Neuronal stem cell (in vitro differentiated cells): ENCODE results near the gene CD300LB.

ENCODE experiments used
- DNase-seq: peaks from one replicate; pipeline ENCODE4 v3.0.0-alpha.2; 2013; ENCODE audit warnings: low spot score
- H2AFZ ChIP-seq: one replicate; pipeline ENCODE4 v1.6.1; 2013; ENCODE audit warnings: mild to moderate bottlenecking, low read length, inconsistent platforms
- H2AK5ac ChIP-seq: 2 replicates; pipeline ENCODE4 v1.6.1; 2013; ENCODE audit warnings: low read depth, mild to moderate bottlenecking, inconsistent platforms, low read length, moderate library complexity, mixed read lengths
- H2BK120ac ChIP-seq: 2 replicates; pipeline ENCODE4 v1.6.1; 2013; ENCODE audit warnings: low read depth, mild to moderate bottlenecking, inconsistent platforms, low read length, moderate library complexity, mixed read lengths
- H2BK12ac ChIP-seq: one replicate; pipeline ENCODE4 v1.6.1; 2013; ENCODE audit warnings: low read length, inconsistent platforms
- H2BK15ac ChIP-seq: 2 replicates; pipeline ENCODE4 v1.6.1; 2013; ENCODE audit warnings: mild to moderate bottlenecking, low read length, inconsistent platforms, mixed read lengths
- H2BK5ac ChIP-seq: one replicate; pipeline ENCODE4 v1.6.1; 2013; ENCODE audit warnings: inconsistent platforms, mild to moderate bottlenecking, low read length, moderate library complexity
- H3K14ac ChIP-seq: one replicate; pipeline ENCODE4 v1.6.1; 2013; ENCODE audit warnings: low read length, inconsistent platforms
- H3K18ac ChIP-seq: 2 replicates; pipeline ENCODE4 v1.6.1; 2013; ENCODE audit warnings: low read length, inconsistent platforms
- H3K23ac ChIP-seq: 2 replicates; pipeline ENCODE4 v1.6.1; 2013; ENCODE audit warnings: low read depth, mild to moderate bottlenecking, mixed read lengths, low read length, inconsistent platforms; ENCODE audit not compliant: poor library complexity
- H3K27ac ChIP-seq: replicated peaks from 3 replicates; pipeline ENCODE4 v1.5.1; 2013; ENCODE audit warnings: low read length, inconsistent platforms
- H3K27me3 ChIP-seq, 3 experiments: 2 replicates each; pipeline ENCODE4 v1.6.1; 2013; ENCODE audit warnings: low read length in 3 of 3, mild to moderate bottlenecking in 2 of 3, inconsistent platforms in 1 of 3, low read depth in 1 of 3, mixed read lengths in 1 of 3, moderate library complexity in 1 of 3; ENCODE audit not compliant: control insufficient read depth in 3 of 3, insufficient read depth in 3 of 3
- H3K36me3 ChIP-seq, 2 donors: replicated peaks in 1 of 2; 2 replicates each; pipeline ENCODE4 v1.6.1; 2013; ENCODE audit warnings: low read length in 2 of 2; ENCODE audit not compliant: control insufficient read depth in 2 of 2, insufficient read depth in 2 of 2
- H3K4ac ChIP-seq: 2 replicates; pipeline ENCODE4 v1.6.1; 2013; ENCODE audit warnings: inconsistent platforms, mild to moderate bottlenecking, low read length, moderate library complexity
- H3K4me1 ChIP-seq, 2 donors: 1 replicate in 1 of 2; 2 replicates in 1 of 2; pipeline ENCODE4 v1.6.1; 2013; ENCODE audit warnings: low read length in 2 of 2, low read depth in 1 of 2; ENCODE audit not compliant: control insufficient read depth in 2 of 2, insufficient read depth in 1 of 2
- H3K4me2 ChIP-seq: one replicate; pipeline ENCODE4 v1.6.1; 2013; ENCODE audit warnings: mild to moderate bottlenecking, low read length, inconsistent platforms; ENCODE audit not compliant: insufficient read depth, poor library complexity, severe bottlenecking
- H3K4me3 ChIP-seq, 2 donors: 2 replicates each; pipeline ENCODE4 v1.5.1; 2013; ENCODE audit warnings: low read length in 2 of 2, mild to moderate bottlenecking in 2 of 2, inconsistent platforms in 1 of 2, moderate library complexity in 1 of 2
- H3K79me1 ChIP-seq: one replicate; pipeline ENCODE4 v1.6.1; 2013; ENCODE audit warnings: low read depth, mild to moderate bottlenecking, inconsistent platforms, low read length, moderate library complexity
- H3K9ac ChIP-seq: one replicate; pipeline ENCODE4 v1.6.1; 2013; ENCODE audit warnings: mild to moderate bottlenecking, low read depth, low read length, inconsistent platforms; ENCODE audit not compliant: poor library complexity
- H3K9me3 ChIP-seq, 2 donors: replicated peaks in 1 of 2; 2 replicates each; pipeline versions ENCODE3 to v1.6.1; 2013; ENCODE audit warnings: low read length in 2 of 2, mild to moderate bottlenecking in 2 of 2, inconsistent platforms in 1 of 2, low read depth in 1 of 2, mixed read lengths in 1 of 2, moderate library complexity in 1 of 2; ENCODE audit not compliant: control insufficient read depth in 2 of 2, insufficient read depth in 1 of 2
- H4K8ac ChIP-seq: one replicate; pipeline ENCODE4 v1.6.1; 2013; ENCODE audit warnings: low read depth, mild to moderate bottlenecking, inconsistent platforms, low read length, moderate library complexity
- H4K91ac ChIP-seq: one replicate; pipeline ENCODE4 v1.6.1; 2013; ENCODE audit warnings: low read length, low read depth, mild to moderate bottlenecking, inconsistent platforms; ENCODE audit not compliant: poor library complexity
- WGBS, 2 donors: extraction: QIAGEN DNeasy Blood & Tissue Kit; methylation state at CpG; one replicate each; pipeline ENCODE4 v1.1.7; 2013; ENCODE audit warnings: missing lambda C conversion rate in 2 of 2, mixed read lengths in 1 of 2; ENCODE audit not compliant: insufficient read length in 2 of 2, insufficient replicate concordance in 1 of 2; ENCODE audit errors: extremely low coverage in 2 of 2; 5-methylcytosine and 5-hydroxymethylcytosine counted together

The CD300LB gene

DNA sequence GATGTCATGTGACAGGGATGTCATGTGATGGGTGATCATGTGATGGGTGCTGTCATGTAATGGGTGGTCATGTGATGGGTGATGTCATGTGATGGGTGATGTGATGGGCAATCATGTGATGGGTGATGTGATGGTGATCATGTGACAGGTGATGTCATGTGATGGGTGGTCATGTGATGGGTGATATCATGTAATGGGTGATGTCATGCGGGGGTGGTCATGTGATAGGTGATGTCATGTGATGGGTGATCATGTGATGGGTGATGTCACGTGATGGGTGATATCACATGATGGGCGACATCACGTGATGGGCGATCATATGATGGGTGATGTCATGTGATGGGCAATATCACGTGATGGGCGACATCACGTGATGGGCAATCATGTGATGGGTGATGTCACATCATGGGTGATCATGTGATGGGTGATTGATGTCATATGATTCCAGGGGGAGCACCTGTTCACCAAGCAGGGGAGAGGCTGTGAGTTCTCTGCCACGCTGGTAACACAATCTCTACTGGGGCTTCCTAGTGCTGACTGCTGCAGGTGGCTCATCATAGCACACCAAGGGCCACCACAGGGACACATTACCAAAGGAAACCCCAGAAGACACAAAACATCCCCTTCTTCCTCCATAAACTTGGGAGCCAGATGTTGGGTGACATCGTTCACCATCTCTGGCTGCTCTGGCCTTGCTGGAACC lies 16.5 kb downstream of the CD300LB start:
- Histone ChIP-seq H2BK5ac (no peak overlapping the region), H3K27me3 (peaks cover 0 to 7% (median 0%) of the 10 kb centered on the region in 3 experiments), H3K27ac (no peak overlapping the region), H3K36me3 (no peaks in the 10 kb centered on the region), H3K14ac (peak overlapping the region; percentile 12), H3K4me2 (no peak overlapping the region), H3K23ac (no peak overlapping the region), H3K4me1 (no peaks in the 10 kb centered on the region), H4K91ac (no peak overlapping the region), H3K9me3 (peaks cover 0 to 13% of the 10 kb centered on the region in 2 donors), H3K9ac (no peak overlapping the region), H2BK120ac (no peak overlapping the region), H3K79me1 (no peaks in the 10 kb centered on the region), H2AK5ac (no peak overlapping the region), H3K18ac (no peak overlapping the region), H2BK12ac (no peak overlapping the region), H3K4me3 (peak overlapping the region in 1 of 2 donors; percentile 65), H2AFZ (no peak overlapping the region), H4K8ac (no peak overlapping the region), H2BK15ac (no peak overlapping the region), H3K4ac (no peak overlapping the region)
- no peak for DNase-seq
- no CpG with 5 or more reads among the region's 10 CpGs for WGBS, 2 donors

DNA sequence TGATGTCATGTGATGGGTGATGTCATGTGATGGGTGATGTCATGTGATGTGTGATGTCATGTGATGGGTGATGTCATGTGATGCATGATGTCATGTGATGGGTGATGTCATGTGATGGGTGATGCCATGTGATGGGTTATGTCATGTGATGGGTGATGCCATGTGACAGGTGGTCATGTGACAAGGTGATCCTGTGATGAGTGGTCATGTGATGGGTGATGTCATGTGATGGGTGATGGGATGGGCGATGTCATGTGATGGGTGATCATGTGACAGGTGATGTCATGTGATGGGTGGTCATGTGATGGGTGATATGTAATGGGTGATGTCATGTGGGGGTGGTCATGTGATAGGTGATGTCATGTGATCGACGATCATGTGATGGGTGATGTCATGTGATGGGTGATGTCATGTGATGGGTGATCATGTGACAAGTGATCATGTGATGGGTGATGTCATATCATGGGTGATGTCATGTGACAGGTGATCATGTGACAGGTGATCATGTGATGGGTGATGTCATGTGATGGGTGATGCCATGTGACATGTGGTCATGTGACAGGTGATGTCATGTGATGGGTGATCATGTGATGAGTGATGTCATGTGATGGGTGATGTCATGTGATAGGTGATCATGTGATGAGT lies 17.2 kb downstream of the CD300LB start:
- DNase-seq, result peak; percentile 36
- no peak overlapping the region for H4K91ac ChIP-seq
- H3K9ac ChIP-seq, result peak overlapping the region; percentile 54
- H2AFZ ChIP-seq, result no peak overlapping the region
- no peaks in the 10 kb centered on the region for H3K4me1 ChIP-seq
- H2BK12ac ChIP-seq, result no peak overlapping the region
- no peak overlapping the region for H2AK5ac ChIP-seq
- no peaks in the 10 kb centered on the region for H3K36me3 ChIP-seq
- H2BK5ac ChIP-seq, result no peak overlapping the region
- no peak overlapping the region for H2BK120ac ChIP-seq
- H3K18ac ChIP-seq, result no peak overlapping the region
- H3K79me1 ChIP-seq, result no peaks in the 10 kb centered on the region
- H3K27ac ChIP-seq, result no peak overlapping the region
- H3K27me3 ChIP-seq, result peaks cover 0 to 7% (median 0%) of the 10 kb centered on the region in 3 experiments
- H3K9me3 ChIP-seq, result peaks cover 0 to 13% of the 10 kb centered on the region in 2 donors
- WGBS, 2 donors, result no CpG with 5 or more reads among the region's 3 CpGs
- H3K4me3 ChIP-seq, result peak overlapping the region in 1 of 2 donors; percentile 65
- H4K8ac ChIP-seq, result no peak overlapping the region
- no peak overlapping the region for H3K4me2 ChIP-seq
- H3K23ac ChIP-seq, result peak overlapping the region; percentile 66
- H3K4ac ChIP-seq, result no peak overlapping the region
- no peak overlapping the region for H3K14ac ChIP-seq
- H2BK15ac ChIP-seq, result no peak overlapping the region

GRCh38 chr17:74512624-74513091 lies 18.6 kb downstream of the CD300LB start:
- H3K4ac ChIP-seq, result no peak overlapping the region
- H3K14ac ChIP-seq, result no peak overlapping the region
- H2BK5ac ChIP-seq, result no peak overlapping the region
- H3K9me3 ChIP-seq, result peaks cover 0 to 13% of the 10 kb centered on the region in 2 donors
- peaks cover 0 to 7% (median 0%) of the 10 kb centered on the region in 3 experiments for H3K27me3 ChIP-seq
- H3K27ac ChIP-seq, result no peak overlapping the region
- H4K91ac ChIP-seq, result no peak overlapping the region
- no peaks in the 10 kb centered on the region for H3K36me3 ChIP-seq
- H2BK15ac ChIP-seq, result no peak overlapping the region
- no peak for DNase-seq
- no peak overlapping the region for H3K4me3 ChIP-seq
- no peak overlapping the region for H2AFZ ChIP-seq
- H2BK12ac ChIP-seq, result no peak overlapping the region
- no CpG with 5 or more reads among the region's 7 CpGs for WGBS, 2 donors
- no peak overlapping the region for H4K8ac ChIP-seq
- no peak overlapping the region for H3K23ac ChIP-seq
- no peak overlapping the region for H3K18ac ChIP-seq
- no peaks in the 10 kb centered on the region for H3K79me1 ChIP-seq
- no peak overlapping the region for H2BK120ac ChIP-seq
- H3K4me1 ChIP-seq, result no peaks in the 10 kb centered on the region
- no peak overlapping the region for H3K4me2 ChIP-seq
- no peak overlapping the region for H3K9ac ChIP-seq
- H2AK5ac ChIP-seq, result no peak overlapping the region

DNA sequence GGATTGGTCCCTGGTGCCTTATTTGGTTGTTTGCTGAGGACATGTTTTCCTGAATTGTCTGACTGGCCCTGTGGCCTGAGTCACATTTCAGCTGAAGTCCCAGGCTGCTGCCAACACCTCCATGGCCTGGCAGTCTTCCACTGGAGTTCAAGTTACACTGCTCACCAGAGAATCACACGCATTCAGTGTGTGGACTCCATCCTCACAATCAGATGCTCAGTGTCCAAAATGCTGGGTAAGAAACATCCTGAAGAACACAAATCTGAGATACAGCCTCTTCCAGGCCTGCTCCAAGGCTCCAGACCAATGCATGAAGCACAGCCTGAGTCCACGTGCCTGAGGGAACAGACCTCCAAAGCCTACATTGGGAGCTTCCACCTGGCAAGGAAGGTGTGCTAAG lies 19.2 kb downstream of the CD300LB start:
- no peak overlapping the region for H3K14ac ChIP-seq
- H2BK5ac ChIP-seq, result no peak overlapping the region
- no peak overlapping the region for H2BK12ac ChIP-seq
- no peak overlapping the region for H3K9ac ChIP-seq
- H2AFZ ChIP-seq, result no peak overlapping the region
- H2BK120ac ChIP-seq, result no peak overlapping the region
- no peak overlapping the region for H3K27ac ChIP-seq
- no peak overlapping the region for H2AK5ac ChIP-seq
- WGBS, 2 donors, result no CpG with 5 or more reads among the region's 2 CpGs
- no peak overlapping the region for H3K4ac ChIP-seq
- no peak overlapping the region for H3K18ac ChIP-seq
- H4K8ac ChIP-seq, result no peak overlapping the region
- no peaks in the 10 kb centered on the region for H3K36me3 ChIP-seq
- H3K4me3 ChIP-seq, result no peak overlapping the region
- no peak overlapping the region for H3K4me2 ChIP-seq
- H3K23ac ChIP-seq, result no peak overlapping the region
- no peak overlapping the region for H4K91ac ChIP-seq
- DNase-seq, result no peak
- no peaks in the 10 kb centered on the region for H3K4me1 ChIP-seq
- peaks cover 0 to 7% (median 0%) of the 10 kb centered on the region in 3 experiments for H3K27me3 ChIP-seq
- H3K79me1 ChIP-seq, result no peaks in the 10 kb centered on the region
- peaks cover 0 to 13% of the 10 kb centered on the region in 2 donors for H3K9me3 ChIP-seq
- H2BK15ac ChIP-seq, result no peak overlapping the region
